Liver (tissue), 3 donors: Measurements from ENCODE around the gene HPD.

Source experiments
- FOXA2 ChIP-seq: IDR thresholded peaks from 2 replicates; pipeline ENCODE4 v1.6.1; 2016; ENCODE audit warnings: antibody characterized with exemption
- GABPA ChIP-seq, 2 donors: IDR thresholded peaks in 1 of 2; conservative IDR thresholded peaks in 1 of 2; 2 replicates each; pipeline ENCODE4 v1.6.1; 2016; ENCODE audit warnings: antibody characterized with exemption in 2 of 2, mild to moderate bottlenecking in 1 of 2, moderate library complexity in 1 of 2
- JUND ChIP-seq, 2 donors: IDR thresholded peaks; 2 replicates each; pipeline ENCODE4 v1.6.1; 2016; ENCODE audit warnings: antibody characterized with exemption in 2 of 2
- NR2F2 ChIP-seq: IDR thresholded peaks from 2 replicates; pipeline ENCODE4 v1.6.1; 2016; ENCODE audit warnings: antibody characterized with exemption
- RAD21 ChIP-seq, 2 donors: IDR thresholded peaks; 2 replicates each; pipeline ENCODE4 v1.6.1; 2016; ENCODE audit warnings: antibody characterized with exemption in 2 of 2, mild to moderate bottlenecking in 2 of 2
- SP1 ChIP-seq: IDR thresholded peaks from 2 replicates; pipeline ENCODE4 v1.6.1; 2018; ENCODE audit warnings: antibody characterized with exemption, mild to moderate bottlenecking
- YY1 ChIP-seq: IDR thresholded peaks from 2 replicates; pipeline ENCODE4 v1.6.1; 2016; ENCODE audit warnings: antibody characterized with exemption, mild to moderate bottlenecking
- TF ChIP-seq, protein P1 (sequence below): fragments of 150-350 bp; IDR thresholded peaks from 2 replicates; pipeline ENCODE4 v1.5.1; 2017; ENCODE audit warnings: improper control_type of control experiment, low read depth, low read length; ENCODE audit not compliant: missing input control
- TF ChIP-seq, protein P2 (sequence below): IDR thresholded peaks from 2 replicates; pipeline ENCODE4 v1.6.1; 2016; ENCODE audit warnings: antibody characterized with exemption
- donor health status: healthy.
- donor health status: healthy.

DNA sequence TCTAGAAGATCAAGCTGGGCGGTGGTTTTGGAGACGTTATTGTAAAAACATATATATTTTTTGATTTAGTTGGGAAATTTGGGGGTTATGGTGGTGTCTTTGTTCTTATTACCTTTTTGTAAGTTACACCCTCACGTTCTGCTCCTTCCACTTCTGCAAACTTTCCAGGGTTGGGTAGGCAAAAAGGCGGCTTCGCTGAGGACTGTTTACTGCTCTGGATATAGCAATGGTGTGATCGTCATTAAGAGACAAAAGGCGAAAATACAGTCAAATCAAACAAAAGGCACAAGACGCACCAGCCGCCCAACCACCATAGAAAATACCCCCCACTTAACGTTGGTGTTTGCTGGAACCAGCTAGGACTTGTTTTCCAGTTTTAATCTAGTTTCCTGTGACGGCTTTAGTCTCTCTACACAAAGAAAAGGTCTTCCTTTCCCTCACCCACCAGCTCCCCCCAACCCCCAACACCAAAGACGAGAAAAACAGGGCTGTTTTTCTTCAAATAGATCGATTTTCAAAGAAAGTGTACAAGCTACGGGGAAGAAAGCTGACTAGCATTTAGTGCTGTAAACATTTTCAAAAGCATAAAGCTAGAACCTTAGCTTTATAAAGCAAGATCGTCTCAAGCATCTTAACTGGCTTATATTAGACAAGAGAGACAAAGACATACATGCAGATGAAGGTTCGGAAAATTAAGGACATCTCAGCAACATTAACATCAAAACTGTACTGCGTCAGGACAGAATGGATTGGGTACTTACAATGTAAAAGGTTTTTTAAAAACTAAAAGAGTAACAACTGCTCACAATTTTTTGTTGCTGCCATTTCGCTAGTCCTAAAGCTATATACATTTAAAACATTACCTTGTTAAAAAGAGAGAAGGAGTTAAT is 56.8 kb downstream of the HPD start:
- TF ChIP-seq, protein P1, sequence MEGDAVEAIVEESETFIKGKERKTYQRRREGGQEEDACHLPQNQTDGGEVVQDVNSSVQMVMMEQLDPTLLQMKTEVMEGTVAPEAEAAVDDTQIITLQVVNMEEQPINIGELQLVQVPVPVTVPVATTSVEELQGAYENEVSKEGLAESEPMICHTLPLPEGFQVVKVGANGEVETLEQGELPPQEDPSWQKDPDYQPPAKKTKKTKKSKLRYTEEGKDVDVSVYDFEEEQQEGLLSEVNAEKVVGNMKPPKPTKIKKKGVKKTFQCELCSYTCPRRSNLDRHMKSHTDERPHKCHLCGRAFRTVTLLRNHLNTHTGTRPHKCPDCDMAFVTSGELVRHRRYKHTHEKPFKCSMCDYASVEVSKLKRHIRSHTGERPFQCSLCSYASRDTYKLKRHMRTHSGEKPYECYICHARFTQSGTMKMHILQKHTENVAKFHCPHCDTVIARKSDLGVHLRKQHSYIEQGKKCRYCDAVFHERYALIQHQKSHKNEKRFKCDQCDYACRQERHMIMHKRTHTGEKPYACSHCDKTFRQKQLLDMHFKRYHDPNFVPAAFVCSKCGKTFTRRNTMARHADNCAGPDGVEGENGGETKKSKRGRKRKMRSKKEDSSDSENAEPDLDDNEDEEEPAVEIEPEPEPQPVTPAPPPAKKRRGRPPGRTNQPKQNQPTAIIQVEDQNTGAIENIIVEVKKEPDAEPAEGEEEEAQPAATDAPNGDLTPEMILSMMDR: no peak
- TF ChIP-seq NR2F2: no peak
- TF ChIP-seq JUND (IDR thresholded peaks at IDR 0.05): no peak
- TF ChIP-seq RAD21 (IDR thresholded peaks at IDR 0.05): no peak
- TF ChIP-seq, protein P2, sequence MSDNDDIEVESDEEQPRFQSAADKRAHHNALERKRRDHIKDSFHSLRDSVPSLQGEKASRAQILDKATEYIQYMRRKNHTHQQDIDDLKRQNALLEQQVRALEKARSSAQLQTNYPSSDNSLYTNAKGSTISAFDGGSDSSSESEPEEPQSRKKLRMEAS: no peak
- no peak for TF ChIP-seq SP1
- no peak for TF ChIP-seq GABPA (IDR thresholded peaks at IDR 0.05 in 1 of 2, conservative IDR thresholded peaks at IDR 0.05 in 1 of 2)
- no peak for TF ChIP-seq FOXA2
- no peak for TF ChIP-seq YY1
